Measurements from ENCODE around the gene KLF16.
A peak's percentile ranks its signal among the peaks of the same experiment; 100 is the strongest.

The KLF16 gene

DNA sequence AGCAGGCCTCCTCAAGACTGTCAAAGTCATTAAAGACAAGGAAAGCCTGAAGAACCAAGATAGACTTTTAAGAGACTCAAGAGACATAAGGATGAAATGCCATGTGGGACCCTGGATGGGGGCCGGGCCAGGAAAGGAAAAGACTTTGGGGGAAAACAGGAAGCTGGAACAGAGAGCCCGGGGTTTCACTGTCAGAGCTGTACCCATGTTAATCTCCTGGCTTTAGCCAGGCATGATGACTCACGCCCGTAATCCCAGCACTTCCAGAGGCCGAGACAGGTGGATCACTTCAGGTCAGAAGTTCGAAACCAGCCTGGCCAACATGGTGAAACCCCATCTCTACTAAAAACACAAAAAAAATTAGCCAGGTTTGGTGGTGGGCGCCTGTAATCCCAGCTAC lies 5.6 kb upstream of the KLF16 start:
- Mint-ChIP-seq H3K4me3 (no peak overlapping the region), H3K9me3 (no peaks in the 10 kb centered on the region), H3K27ac (no peak overlapping the region), H3K36me3 (no peaks in the 10 kb centered on the region), H3K27me3 (no peaks in the 10 kb centered on the region), H3K4me1 (peaks cover 9% of the 10 kb centered on the region)
- ATAC-seq (ENCODE audit: low read depth) (no peak), DNase-seq (ENCODE audit: low spot score in 2 of 2) (no peak)

DNA sequence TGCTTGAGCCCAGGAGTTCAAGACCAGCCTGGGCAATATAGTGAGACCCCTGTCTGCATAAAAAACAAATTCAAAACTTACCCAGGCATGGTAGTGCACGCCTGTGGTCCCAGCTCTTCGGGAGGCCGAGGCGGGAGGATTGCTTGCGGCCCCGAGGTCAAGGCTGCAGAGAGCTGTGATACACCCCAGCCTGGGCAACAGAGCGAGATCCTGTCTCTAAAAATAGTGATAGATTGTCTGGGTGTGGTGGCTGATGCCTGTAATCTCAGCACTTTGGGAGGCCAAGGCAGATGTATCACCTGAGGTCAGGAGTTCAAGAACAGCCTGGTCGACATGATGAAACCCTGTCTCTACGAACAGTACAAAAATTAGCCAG lies 4.0 kb upstream of the KLF16 start:
- H3K36me3 Mint-ChIP-seq, result no peaks in the 10 kb centered on the region
- no peak overlapping the region for H3K27ac Mint-ChIP-seq
- H3K27me3 Mint-ChIP-seq, result no peaks in the 10 kb centered on the region
- H3K9me3 Mint-ChIP-seq, result no peaks in the 10 kb centered on the region
- peaks cover 8% of the 10 kb centered on the region for H3K4me1 Mint-ChIP-seq
- H3K4me3 Mint-ChIP-seq, result no peak overlapping the region
- DNase-seq (ENCODE audit: low spot score in 2 of 2) (no peak), ATAC-seq (ENCODE audit: low read depth) (no peak)

DNA sequence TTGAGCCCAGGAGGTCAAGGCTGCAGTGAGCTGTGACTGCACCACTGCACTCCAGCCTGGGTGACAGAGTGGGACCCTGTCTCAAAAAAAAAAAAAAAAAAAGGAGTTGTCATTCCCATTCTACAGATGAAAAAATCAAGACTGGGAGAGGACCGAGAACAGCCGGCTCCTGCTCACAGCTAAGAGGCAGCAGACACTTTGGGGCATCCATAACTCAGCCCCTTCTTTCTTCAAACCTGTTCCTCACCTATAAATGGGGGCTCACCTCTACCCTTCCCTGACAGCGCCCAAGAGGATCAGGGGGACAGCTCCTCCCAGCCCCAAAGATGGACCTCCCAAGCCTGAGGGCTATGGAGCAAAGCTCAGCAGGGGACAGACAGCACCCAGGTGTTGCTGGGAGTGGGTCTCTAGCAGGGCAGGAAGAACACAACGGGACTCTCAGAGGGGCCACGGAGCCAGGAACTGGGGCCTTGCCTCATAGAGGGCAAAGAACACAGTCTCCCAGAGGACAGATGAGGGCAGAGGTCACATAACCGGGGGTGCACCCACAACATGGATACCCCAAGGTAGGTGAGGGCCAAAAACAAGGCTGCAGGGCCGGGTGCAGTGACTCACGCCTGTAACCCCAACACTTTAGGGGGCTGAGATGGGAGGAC lies 3.4 kb upstream of the KLF16 start:
- Mint-ChIP-seq H3K4me1 (peaks cover 8% of the 10 kb centered on the region), H3K36me3 (no peaks in the 10 kb centered on the region), H3K27me3 (no peaks in the 10 kb centered on the region), H3K27ac (no peak overlapping the region), H3K9me3 (no peaks in the 10 kb centered on the region), H3K4me3 (no peak overlapping the region)
- DNase-seq (ENCODE audit: low spot score in 2 of 2), result no peak
- ATAC-seq (ENCODE audit: low read depth), result no peak

DNA sequence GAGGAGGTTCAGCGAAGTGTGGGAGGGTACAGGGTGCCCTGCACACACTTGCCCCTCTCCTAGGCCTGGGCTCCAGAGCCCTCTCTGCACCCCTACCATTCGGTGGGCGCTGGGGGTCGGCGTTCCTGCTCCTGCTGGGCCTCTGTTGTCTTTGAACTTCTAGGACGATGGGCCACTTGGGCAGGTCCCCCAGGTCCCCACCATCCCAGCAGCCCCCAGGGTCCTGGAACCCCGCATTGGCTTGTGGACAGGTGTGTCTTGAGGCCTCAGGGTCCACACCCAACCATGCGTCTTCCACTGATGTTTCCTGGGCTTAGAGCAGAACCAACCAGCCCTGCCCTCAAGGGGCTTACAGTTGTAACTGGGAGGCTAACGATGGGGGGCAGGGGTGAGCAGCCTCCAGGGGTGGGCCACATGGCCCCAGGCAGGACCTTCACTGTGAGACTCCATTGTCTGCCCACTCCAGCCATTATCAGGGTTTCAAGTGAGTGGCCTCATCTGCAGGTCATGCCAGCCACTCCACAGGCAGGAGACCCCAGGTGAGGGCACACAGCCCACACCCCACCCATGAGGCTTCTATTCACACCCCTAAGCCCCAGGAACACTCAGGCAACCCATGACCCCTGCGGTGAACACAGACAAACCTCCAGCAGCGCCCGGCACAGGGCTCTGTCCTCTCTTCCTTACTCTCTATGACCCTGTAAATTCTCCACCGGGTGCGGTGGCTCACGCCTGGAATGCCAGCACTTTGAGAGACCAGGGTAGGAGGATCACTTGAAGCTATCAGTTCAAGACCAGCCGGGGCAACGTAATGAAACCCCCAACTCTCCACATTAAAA lies 2.0 kb upstream of the KLF16 start:
- no peak for DNase-seq (ENCODE audit: low spot score in 2 of 2)
- ATAC-seq (ENCODE audit: low read depth), result no peak
- peak overlapping the region; percentile 88 for H3K4me3 Mint-ChIP-seq

DNA sequence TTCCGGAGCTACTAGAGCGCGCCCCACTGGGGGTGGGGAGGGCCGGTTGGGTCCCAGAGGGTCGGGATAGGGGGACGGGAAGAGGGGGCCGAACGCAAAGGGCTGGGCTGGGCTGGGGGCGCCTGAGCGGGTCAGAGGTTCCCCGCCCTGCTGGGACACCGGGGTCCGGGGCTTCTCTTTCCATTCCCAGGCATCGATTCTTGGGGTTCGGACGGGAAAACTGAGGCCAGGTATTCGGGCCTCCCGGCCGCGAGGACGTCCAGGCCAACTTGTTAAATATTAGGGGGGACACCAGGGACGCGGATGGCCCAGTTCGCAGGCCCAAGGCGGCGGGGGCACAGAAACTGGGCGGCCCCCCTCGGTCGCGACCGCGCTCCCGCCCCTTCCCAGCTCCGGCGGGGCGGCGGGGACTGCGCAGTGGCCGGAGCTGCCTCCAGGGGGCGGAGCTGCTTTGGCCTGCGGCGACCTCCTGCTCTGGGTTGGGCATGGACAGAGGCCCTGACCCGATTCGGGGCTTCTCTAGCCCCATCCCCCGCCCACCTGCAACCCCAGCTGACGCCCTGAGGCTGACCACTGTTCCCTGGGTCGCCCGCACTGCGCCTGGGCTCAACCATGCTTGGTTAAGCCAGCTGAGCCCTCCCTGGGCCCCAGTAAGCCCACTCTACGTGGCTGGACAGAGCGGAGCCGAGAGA lies 1.2 kb upstream of the KLF16 start:
- H3K27me3 Mint-ChIP-seq, result no peaks in the 10 kb centered on the region
- H3K4me3 Mint-ChIP-seq, result peak overlapping the region; percentile 88
- ATAC-seq (ENCODE audit: low read depth), result peak; percentile 23
- H3K27ac Mint-ChIP-seq, result peak overlapping the region; percentile 93
- DNase-seq (ENCODE audit: low spot score in 2 of 2), result peak; percentile 65 to 79
- no peaks in the 10 kb centered on the region for H3K36me3 Mint-ChIP-seq
- H3K9me3 Mint-ChIP-seq, result no peaks in the 10 kb centered on the region
- H3K4me1 Mint-ChIP-seq, result peaks cover 15% of the 10 kb centered on the region

More for the DNA sequence above, 2.0 kb upstream of the KLF16 start:
- Mint-ChIP-seq H3K4me1 (peaks cover 16% of the 10 kb centered on the region), H3K36me3 (no peaks in the 10 kb centered on the region), H3K27ac (peak overlapping the region; percentile 93), H3K27me3 (no peaks in the 10 kb centered on the region), H3K9me3 (no peaks in the 10 kb centered on the region)

DNA sequence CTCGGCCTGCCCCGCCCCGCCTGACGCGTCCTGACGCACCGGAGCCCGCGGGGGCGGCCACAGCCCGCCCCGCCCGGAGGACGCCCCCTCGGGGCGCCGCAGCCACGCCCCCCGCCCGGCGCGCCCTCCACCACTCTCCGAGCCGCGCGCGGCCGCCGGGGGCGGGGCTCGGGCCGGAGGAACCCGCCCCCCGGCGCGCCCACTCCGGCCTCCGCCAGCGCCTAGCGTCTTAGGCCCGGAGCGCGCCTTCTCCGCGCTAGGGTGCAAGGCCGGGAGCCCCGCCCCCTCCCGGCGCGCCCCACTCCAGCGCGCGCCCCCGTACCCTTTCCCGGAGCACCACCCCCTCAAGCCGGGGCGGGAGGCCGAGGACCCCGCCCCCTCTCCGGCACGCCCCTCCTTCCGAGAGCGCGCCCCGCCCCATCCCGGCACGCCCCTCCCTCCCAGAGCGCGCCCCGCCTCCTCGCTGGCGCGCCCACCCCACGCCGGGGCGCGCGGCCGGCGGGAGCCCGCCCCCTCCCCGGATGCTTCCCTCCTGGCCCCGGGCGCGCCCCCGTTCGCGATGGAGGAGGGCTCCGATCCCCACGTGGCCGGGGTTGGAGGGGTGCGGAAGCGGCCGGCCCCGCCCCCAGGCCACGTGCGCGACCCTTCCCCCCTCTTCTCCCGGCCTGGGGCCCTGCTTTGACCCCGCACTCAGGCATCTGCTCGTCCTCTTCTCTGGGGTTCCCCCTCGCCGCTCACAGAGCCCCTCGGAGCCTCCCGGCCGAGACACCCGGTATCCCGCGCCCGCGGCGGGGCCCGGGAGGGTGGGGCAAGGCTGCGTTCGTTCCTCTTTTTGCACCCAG lies 480 bp upstream of the KLF16 start:
- ATAC-seq (ENCODE audit: low read depth), result peak; percentile 65
- Mint-ChIP-seq H3K4me1 (peaks cover 20% of the 10 kb centered on the region), H3K27ac (peak overlapping the region; percentile 93), H3K9me3 (no peaks in the 10 kb centered on the region), H3K27me3 (no peaks in the 10 kb centered on the region), H3K4me3 (peak overlapping the region; percentile 88), H3K36me3 (no peaks in the 10 kb centered on the region)
- DNase-seq (ENCODE audit: low spot score in 2 of 2), result peak; percentile 92

DNA sequence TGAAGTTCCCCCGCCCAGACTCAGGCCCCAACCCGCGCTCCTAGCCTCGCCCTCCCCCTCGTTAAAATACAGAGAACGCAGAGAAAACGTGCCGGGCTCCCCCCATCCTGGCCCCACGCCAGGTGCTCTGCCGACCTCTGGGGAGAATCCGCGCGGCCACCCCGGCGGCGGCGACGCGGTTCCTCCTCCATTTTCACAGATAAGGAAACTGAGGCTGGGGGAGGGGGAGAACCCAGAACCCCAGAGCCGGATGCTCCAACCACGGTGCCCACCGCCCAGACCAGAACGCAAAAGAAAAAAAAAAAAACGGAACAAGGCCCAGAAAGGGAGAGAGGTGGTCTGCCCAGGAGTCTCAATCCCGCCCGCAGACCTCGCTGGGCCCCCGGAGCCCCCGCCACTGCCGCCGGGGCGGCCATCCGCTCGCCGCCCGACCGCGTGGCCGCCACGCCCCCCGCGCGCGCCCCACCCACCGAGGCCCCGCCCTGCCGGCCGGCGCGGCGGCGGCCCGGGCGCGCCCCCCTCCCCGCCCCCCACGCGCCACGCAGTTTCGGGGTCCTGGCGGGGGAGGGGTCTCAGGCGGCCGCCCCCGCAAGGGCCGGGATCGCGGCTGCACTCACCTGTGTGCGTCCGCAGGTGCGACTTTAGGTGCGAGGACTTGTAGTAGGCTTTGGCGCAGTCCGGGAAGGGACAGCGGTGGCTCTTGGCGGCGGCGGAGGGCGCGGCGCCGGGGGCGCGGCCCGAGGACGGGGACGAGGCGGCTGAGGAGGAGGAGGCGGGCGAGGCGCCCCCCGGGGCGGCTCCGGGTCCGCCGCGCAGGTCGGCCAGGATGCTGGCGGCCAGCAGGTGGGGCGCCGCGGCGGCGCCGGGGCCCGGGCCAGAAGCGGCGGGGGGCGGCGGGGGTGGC lies 703 bp downstream of the KLF16 start:
- peaks cover 29% of the 10 kb centered on the region for H3K4me1 Mint-ChIP-seq
- no peaks in the 10 kb centered on the region for H3K27me3 Mint-ChIP-seq
- peak; percentile 61 to 66 for DNase-seq (ENCODE audit: low spot score in 2 of 2)
- H3K27ac Mint-ChIP-seq, result peak overlapping the region; percentile 97
- no peaks in the 10 kb centered on the region for H3K9me3 Mint-ChIP-seq
- ATAC-seq (ENCODE audit: low read depth), result peak; percentile 4
- no peaks in the 10 kb centered on the region for H3K36me3 Mint-ChIP-seq
- H3K4me3 Mint-ChIP-seq, result peak overlapping the region; percentile 97

DNA sequence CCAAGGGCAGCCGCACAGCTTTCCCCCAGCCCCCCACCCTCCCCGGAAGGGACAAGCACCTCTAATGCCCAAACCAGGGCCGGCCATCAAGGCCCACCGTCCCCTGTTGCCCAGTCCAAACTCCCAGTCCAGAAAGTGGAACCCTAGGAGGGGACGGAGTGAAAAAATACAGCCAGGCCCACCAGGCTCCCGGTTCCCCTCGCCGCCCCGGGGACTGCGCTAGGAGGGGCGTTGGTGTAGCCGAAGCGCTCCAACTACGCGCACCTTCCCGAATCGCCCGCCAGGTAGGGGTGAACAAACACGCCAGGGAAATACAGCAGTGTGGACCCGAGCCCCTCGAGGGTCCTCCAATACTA lies 1.3 kb downstream of the KLF16 start:
- no peak for ATAC-seq (ENCODE audit: low read depth)
- no peaks in the 10 kb centered on the region for H3K9me3 Mint-ChIP-seq
- no peak for DNase-seq (ENCODE audit: low spot score in 2 of 2)

DNA sequence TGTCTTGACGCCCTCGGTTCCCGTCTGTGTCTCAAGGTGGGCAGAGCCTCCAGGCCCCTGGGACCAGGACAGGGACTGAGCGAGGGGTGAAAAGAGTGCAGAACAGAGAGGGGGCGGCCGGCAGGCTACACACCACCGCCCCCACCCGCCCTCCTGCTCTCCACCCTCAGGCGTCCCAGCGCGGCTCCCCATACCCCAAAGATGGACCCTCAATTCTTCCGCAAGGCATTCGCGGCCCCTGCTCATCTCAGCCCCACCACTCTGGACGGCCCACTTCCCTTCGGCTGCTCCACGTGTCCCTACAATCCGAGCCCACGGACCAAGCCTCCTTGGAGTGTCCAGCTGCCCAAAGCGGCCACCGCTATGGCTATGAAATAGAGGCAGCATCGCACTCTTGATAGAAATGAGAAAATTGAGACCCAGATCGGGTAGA lies 1.8 kb downstream of the KLF16 start:
- Mint-ChIP-seq H3K4me3 (peak overlapping the region; percentile 97), H3K4me1 (peaks cover 27% of the 10 kb centered on the region), H3K27me3 (no peaks in the 10 kb centered on the region), H3K27ac (peak overlapping the region; percentile 97), H3K9me3 (no peaks in the 10 kb centered on the region), H3K36me3 (no peaks in the 10 kb centered on the region)
- ATAC-seq (ENCODE audit: low read depth), result no peak
- no peak for DNase-seq (ENCODE audit: low spot score in 2 of 2)

More for the DNA sequence above, 1.3 kb downstream of the KLF16 start:
- peaks cover 30% of the 10 kb centered on the region for H3K4me1 Mint-ChIP-seq
- H3K27me3 Mint-ChIP-seq, result no peaks in the 10 kb centered on the region
- peak overlapping the region; percentile 97 for H3K27ac Mint-ChIP-seq
- no peaks in the 10 kb centered on the region for H3K36me3 Mint-ChIP-seq
- peak overlapping the region; percentile 97 for H3K4me3 Mint-ChIP-seq

DNA sequence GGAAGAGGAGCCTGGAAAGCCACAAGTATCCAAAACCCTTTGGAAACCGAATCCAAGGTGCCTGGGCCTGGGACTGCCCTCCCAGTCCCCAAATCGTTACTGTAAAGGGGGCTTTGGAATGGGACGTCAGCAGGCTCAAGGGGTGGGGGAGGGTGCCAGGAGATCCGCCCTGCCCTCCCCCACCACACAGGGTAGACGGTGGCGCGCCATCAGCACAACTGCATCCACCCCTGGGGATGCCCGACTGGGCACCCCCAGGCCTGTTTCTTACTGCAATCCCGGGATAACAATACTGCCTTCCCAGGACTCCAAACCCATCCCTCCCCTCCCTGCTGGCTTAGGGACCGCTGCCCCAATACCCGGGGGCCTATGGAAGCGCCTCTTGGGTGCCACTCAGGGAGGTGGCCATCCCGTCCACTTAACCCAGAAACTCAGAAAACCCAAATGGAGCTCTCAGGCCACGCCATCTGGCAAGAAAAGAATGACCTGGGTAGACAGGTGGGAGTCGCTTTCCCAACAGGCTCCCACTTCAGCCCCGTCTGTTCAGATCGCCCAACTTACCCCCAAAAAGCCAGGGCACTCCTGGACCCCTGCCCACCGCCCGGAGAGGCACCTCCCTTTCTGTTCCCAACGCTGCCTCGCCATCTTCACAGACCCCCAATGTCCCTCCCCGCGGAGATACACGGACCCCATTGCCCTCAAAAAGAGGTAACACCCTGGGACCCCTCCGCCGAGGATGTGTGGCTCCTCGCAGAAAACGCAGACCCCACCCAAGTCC lies 2.4 kb downstream of the KLF16 start:
- peak overlapping the region; percentile 97 for H3K27ac Mint-ChIP-seq
- H3K4me1 Mint-ChIP-seq, result peaks cover 28% of the 10 kb centered on the region

DNA sequence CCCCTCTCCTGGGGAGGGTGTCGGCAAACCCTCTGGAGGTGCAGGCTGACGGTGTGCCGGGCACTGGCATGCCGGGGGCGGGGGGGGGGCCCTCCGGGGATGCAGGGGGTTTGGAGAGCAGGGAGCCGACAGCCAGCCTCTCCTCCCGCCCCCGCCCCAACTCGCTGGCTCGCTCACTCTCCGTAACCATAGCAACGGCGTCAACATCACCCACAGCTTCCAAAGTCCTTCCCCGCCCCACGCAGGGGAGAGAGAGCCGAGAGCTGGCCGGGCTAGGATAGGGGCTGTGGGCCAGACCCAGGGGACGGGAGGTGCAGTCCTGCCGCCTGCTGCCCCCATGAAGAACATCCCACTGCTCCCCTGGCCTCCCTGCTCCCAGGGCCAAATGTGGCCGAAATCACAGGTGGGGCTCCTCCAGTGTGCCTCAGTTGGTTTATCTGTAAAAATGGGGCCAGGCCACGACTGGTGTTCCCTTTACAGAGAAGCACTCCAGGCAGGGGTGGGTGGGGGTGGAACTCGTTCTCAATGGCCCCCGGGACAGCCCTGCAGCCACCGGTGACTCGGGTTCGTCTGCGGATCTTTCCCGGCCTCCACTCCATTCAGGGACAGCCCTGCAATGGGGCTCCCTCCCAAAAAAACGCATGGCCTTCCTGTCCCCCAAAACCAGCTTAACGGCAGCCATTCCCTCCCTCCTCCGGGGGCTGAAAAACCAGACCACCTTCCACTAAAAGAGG lies 3.2 kb downstream of the KLF16 start:
- DNase-seq (ENCODE audit: low spot score in 2 of 2), result no peak
- no peaks in the 10 kb centered on the region for H3K9me3 Mint-ChIP-seq
- no peak for ATAC-seq (ENCODE audit: low read depth)
- H3K36me3 Mint-ChIP-seq, result no peaks in the 10 kb centered on the region
- no peak overlapping the region for H3K4me3 Mint-ChIP-seq
- no peaks in the 10 kb centered on the region for H3K27me3 Mint-ChIP-seq
- H3K27ac Mint-ChIP-seq, result peak overlapping the region; percentile 67
- H3K4me1 Mint-ChIP-seq, result peaks cover 28% of the 10 kb centered on the region

More for the DNA sequence above, 2.4 kb downstream of the KLF16 start:
- peak overlapping the region; percentile 97 for H3K4me3 Mint-ChIP-seq
- no peaks in the 10 kb centered on the region for H3K9me3 Mint-ChIP-seq
- ATAC-seq (ENCODE audit: low read depth) (no peak), DNase-seq (ENCODE audit: low spot score in 2 of 2) (no peak)
- no peaks in the 10 kb centered on the region for H3K36me3 Mint-ChIP-seq
- H3K27me3 Mint-ChIP-seq, result no peaks in the 10 kb centered on the region

DNA sequence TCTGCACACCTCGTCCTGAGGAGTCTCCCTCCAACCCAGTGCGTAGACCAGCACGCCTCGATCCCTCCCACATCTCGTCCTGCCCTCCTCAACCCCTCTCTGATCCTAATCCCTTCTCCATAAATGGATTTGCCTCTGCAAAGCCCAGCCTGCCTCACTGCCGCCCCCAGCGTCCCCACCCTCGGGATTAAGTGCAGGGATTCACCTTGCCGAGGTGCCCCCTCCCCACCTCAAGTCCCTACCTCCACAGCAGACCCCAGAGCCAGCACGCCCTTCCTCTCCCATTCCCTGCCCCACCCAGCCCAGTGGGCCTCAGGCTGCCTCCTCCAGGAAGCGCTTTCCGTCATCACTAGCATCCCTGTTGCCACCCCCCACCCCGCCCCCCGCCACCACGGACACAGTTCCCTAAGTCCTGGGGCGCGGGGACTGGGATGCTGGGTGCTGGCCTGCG lies 4.0 kb downstream of the KLF16 start:
- Mint-ChIP-seq H3K9me3 (no peaks in the 10 kb centered on the region), H3K36me3 (no peaks in the 10 kb centered on the region), H3K27me3 (no peaks in the 10 kb centered on the region), H3K4me1 (peaks cover 32% of the 10 kb centered on the region), H3K27ac (peak overlapping the region; percentile 67), H3K4me3 (peak overlapping the region; percentile 30)
- ATAC-seq (ENCODE audit: low read depth), result no peak
- no peak for DNase-seq (ENCODE audit: low spot score in 2 of 2)
